Measurements from ENCODE around the gene ANKRD28. TPM values are rescaled to one million over a fixed set of nuclear protein-coding genes. Genes with fewer than 3 reads are reported as not detected.

Gene ANKRD28
- total RNA-seq, 2 experiments from 2014 or later, result 42.0 to 44.1 TPM

DNA sequence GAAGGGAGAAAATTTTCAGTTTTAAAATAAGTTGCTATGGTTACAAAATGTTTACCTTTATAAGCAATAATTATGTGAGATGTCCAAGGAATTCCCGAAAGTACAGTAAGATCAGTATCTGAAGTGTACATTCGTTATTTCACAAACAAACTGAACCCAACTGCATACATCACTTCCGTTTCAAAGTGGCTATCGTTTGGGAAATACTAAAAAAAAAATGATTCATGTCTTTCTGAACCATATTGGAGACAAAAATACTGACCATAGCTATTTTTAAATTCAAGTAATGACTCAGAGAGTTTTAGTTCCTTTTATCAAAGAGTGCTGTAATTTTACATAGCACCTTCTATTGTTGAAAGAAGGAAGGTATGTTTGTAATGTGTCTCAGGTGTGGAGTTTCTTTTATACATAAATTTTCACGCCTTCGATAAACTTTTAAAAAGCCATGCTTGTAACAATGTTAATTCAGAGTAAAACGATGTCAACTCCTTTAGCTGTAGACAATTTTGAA lies 8.0 kb upstream of the ANKRD28 start:
- POLR2A ChIA-PET, result interaction anchor here (0.6 kb wide), 1 partner anchor 9 kb away, joined by 3 read pairs; no protein-coding TSS in a partner anchor
- CTCF ChIA-PET, result interaction anchor here (1.8 kb wide), 1 partner anchor 9 kb away, joined by 5 read pairs; the partner anchor contains the start of gene ANKRD28

DNA sequence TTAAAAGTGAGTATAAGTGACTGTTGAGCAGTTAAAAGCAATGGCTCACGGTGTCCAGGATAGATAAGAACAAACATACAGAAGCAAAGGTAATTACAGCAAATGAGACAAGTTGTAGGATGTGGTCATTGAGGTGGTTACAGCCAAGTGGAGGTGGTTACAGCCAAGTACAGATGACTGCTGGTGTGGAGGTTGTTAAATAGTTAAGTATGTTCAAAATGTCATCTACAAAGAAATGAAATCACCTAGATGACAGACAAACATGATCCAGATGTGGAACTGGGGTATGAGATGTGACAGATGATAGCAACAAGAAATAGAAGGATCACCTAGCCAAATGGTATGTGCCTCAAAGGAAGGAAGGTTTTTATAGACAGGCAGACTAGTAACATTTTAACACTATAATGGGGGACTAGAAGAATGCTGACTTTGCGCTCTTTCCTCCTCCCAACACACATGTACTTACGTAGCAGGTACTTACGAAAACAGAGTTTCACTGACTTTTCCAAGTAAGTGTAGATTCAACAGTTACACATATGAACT lies 6.8 kb upstream of the ANKRD28 start:
- ChIA-PET CTCF (no interaction called here), POLR2A (no interaction called here)

- POLR2A ChIA-PET, result no interaction called here
- CTCF ChIA-PET, result no interaction called here
Observed at GRCh38 chr3:15803921-15804320, 6.1 kb upstream of the ANKRD28 start.

DNA sequence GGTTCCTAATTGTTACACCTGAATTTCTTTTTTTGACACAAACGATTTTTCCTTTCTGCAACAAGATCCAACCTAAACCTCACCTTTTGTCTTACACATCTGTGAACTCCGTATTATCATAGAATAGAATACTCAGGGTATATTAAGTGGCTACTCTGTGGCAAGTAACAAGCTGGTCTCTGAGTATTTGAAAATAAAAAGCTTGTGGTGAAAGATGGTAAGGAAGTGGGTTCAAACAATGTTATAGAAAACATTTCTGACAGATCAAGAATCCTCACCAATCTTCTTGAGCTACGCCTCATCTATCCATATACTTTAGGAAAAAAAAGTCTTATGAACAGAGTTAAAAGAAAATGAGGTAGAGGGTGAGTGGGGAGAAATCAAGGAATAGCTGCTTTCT lies 3.5 kb upstream of the ANKRD28 start:
- POLR2A ChIA-PET, result no interaction called here
- CTCF ChIA-PET, result no interaction called here

DNA sequence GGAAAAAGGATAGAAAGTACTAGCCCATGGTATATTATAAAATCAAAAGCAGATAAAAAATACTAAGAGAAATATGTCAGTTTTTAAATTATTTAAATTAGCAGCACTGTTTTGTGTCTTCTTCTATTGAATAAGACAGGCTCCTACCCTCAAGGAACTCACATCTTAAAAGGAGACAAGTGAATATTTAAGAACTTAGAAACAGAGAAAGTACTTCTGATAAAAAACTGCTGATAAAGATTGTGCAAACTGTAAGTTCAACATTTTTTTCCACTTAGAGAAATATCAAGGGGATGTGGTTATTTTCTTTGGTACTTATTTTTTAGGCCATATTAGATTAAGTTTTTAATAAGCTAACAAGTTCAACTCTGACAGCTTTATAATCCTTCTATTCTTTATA lies 3.0 kb upstream of the ANKRD28 start:
- ChIA-PET CTCF (no interaction called here), POLR2A (no interaction called here)

GRCh38 chr3:15800327-15800726 lies 2.5 kb upstream of the ANKRD28 start:
- POLR2A ChIA-PET, result no interaction called here
- CTCF ChIA-PET, result no interaction called here

DNA sequence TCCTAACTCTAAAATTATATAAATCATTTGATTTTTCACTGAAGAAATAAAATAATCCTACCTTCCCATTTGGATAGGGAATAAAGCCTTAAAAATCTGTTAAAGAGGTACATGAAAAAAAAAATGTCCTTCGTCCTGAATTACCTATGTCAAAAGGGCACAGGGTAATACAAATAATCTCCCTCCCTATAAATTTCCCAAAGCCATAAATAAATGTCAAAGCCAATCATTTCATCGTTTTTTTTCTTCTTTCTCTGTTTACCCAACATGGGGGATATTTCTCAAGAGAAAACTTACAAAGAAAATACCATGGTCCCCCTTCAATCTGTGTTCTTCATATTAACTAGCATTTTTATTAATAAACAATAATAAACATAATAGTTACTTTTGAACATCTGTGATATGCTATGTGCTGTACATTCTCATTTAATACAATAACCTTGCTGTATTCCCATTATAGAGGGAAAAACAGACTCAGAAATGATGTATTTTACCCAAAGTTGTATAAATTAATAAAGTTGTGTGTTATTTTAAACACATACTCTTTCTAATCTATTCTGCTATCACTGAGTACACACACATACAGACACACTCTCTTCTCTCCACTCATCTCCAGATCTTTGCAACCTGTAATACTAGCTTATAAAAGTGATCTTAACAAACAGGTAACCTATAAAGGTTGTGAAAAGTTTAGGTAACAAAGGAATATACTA lies 910 bp upstream of the ANKRD28 start:
- ChIA-PET CTCF (no interaction called here), POLR2A (no interaction called here)

GRCh38 chr3:15796771-15797641 lies 773 bp downstream of the ANKRD28 start:
- ChIA-PET CTCF (interaction anchor here (0.6 to 1.5 kb wide), 7 partner anchors 9 to 494 kb away, joined by 3 to 6 read pairs (median 3); no protein-coding TSS in a partner anchor), POLR2A (interaction anchor here (0.6 to 1.2 kb wide), 7 partner anchors 9 to 196 kb away, joined by 3 to 9 read pairs (median 3); partner anchors contain the start of genes BTD and HACL1)

DNA sequence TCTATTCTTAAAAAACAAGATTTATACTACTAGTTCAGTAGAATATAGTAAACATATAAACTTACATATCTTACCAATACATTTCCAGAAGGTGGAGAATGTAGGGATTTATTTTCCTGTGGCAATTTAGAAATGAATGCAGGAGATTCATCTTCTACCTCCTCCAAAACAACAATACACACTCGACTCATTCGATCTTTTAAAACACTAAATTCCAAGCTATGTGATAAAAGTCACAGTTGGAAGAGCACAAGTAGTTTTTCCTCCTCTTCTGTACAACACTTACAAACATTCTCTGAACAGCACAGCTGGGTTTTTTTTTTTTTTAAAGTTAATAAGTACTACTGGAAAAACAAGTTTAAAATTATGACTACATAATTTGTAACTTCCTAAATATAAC lies 1.4 kb downstream of the ANKRD28 start:
- ChIA-PET POLR2A (interaction anchor here (0.6 kb wide), 1 partner anchor 195 kb away, joined by 3 read pairs; the partner anchor contains the start of genes BTD and HACL1), CTCF (interaction anchor here (0.6 to 1.5 kb wide), 4 partner anchors 9 to 529 kb away, joined by 3 to 6 read pairs (median 4); no protein-coding TSS in a partner anchor)

DNA sequence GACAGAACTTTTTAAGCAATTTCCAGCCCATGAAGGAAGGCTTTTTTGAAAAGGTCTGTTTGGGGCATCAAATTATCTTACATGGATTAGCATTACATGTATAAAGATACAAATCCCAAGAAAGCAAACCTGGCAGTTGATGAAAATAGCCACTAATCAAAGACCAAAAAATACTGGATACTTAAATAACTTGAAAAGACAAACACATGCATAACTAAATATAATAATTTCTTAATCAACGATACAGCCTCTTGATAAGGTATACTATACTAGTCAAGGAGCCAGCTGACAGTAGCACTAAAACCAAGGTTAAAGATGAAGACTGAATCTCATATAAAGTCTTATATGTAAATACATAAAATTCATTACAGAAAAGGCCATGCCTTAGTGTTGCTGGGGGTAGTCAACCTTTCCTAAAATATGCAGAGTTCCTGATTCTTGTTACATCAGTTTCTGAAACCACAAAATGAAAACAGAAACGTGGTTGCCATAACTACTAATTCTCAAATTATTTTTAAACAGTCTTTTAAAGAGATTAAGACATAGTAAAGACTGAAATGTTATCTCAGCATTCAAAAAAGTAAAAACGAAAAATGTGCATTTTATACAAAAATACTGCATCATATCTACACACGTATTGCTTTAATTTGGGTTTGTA lies 2.0 kb downstream of the ANKRD28 start:
- CTCF ChIA-PET, result interaction anchor here (0.6 kb wide), 1 partner anchor 528 kb away, joined by 3 read pairs; no protein-coding TSS in a partner anchor

GRCh38 chr3:15794842-15795650 lies 2.7 kb downstream of the ANKRD28 start:
- ChIA-PET POLR2A (interaction anchor here (0.6 kb wide), 2 partner anchors 81 to 491 kb away, joined by 3 to 4 read pairs; no protein-coding TSS in a partner anchor), CTCF (no interaction called here)

More for the DNA sequence above, 2.0 kb downstream of the ANKRD28 start:
- POLR2A ChIA-PET, result no interaction called here

- CTCF ChIA-PET, result interaction anchor here (1.4 kb wide), 1 partner anchor 18 kb away, joined by 3 read pairs; no protein-coding TSS in a partner anchor
- POLR2A ChIA-PET, result interaction anchor here (0.6 kb wide), 1 partner anchor 492 kb away, joined by 3 read pairs; no protein-coding TSS in a partner anchor
Observed at GRCh38 chr3:15794303-15794771, 3.4 kb downstream of the ANKRD28 start.

DNA sequence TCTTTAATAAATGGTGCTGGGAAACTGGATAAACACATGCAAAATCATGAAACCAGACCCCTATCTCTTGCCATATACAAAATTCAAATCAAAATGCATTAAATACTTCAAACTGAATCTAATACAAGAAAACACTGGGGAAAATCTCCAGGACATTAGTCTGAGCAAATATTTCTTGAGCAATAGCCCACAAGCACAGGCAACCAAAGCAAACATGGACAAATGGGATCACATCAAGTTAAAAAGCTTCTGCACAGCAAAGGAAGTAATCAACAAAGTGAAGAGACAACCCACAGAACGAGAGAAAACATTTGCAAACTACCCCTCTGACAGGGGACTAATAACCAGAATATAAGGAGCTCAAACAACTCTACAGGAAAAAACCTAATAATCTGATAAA lies 6.3 kb downstream of the ANKRD28 start:
- ChIA-PET POLR2A (no interaction called here), CTCF (no interaction called here)

DNA sequence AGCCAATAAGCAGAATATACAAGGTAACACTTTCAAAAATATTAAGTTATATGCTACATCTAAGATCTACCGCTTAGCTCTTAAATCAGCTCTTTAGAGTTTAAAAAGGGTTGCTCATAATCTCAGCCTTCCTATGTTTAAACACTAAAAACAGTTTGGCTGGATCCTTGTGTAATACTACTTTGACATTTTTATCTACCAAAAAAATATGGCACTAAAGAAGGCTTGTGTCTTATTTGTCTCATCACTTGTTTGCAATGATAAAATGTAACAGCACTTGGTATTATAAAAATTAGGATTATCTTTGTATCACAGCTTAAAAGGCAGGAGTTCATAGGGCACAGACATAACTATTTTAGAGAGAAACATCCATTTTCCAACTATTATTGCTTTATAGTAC lies 9.8 kb downstream of the ANKRD28 start:
- ChIA-PET CTCF (no interaction called here), POLR2A (interaction anchor here (0.8 kb wide), 1 partner anchor 13 kb away, joined by 3 read pairs; no protein-coding TSS in a partner anchor)

DNA sequence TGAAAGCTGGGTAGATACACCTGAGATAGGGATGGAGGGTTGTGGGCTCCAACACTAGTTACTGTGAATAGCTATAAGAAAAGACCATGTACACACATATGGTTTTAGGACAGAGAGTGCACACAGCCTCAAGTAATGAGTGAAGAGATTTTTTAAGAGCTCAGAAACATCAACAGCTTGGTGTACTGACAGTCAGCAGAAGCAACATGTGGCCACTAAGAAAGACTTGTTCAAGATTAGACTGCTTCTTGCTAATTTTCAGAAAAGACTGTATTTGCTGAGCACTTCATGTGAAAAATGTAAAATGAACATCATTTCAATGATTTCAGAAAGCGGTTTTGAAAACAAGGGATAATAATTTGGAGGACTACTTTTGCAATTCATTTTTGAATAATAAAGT lies 10.3 kb downstream of the ANKRD28 start:
- POLR2A ChIA-PET, result interaction anchor here (0.8 kb wide), 1 partner anchor 12 kb away, joined by 3 read pairs; no protein-coding TSS in a partner anchor
- CTCF ChIA-PET, result no interaction called here

DNA sequence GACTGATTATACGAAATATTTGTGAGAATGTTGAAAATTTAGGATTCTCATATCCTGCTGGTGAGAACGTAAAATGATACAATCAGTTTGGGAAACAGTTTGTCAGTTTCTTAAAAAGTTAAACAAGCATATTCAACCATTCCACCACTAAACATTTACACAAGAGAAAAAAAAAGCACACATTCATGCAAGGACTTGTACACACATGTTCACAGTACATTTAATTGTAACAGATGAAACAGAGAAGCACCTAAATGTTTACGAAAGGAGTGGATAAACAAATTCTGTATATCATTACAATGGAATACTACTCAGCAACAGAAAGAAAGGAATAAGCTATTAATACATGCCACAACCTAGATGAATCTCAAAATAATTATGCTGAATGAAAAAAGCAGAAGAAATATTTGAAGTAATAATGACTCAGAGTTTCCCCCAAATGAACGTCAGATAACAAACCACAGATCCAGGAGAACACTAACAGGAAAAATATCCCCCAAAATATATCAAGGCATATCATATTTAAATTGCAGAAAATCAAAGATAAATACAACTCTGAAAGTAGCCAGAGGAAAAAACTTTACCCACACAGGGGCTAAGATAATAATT lies 14.3 kb downstream of the ANKRD28 start:
- ChIA-PET POLR2A (no interaction called here), CTCF (no interaction called here)

GRCh38 chr3:15782429-15782828 lies 15.3 kb downstream of the ANKRD28 start:
- CTCF ChIA-PET, result no interaction called here
- POLR2A ChIA-PET, result no interaction called here
